ENCODE measurements around the gene TMCC3.
"Not testable (repeated sequence)": the region's sequence is repeated elsewhere in the genome, so short reads cannot be mapped to it uniquely, and the experiment has no call there.

TMCC3 gene

GRCh38 chr12:94601307-94601706 lies 49.0 kb downstream of the TMCC3 start:
- not testable (repeated sequence) for DNase-seq (ENCODE audit: low read depth)

- DNase-seq (ENCODE audit: low read depth) = no peak
Measured at GRCh38 chr12:94599189-94599588, 51.2 kb downstream of the TMCC3 start.

GRCh38 chr12:94597268-94597667 lies 53.1 kb downstream of the TMCC3 start:
- no peak for DNase-seq (ENCODE audit: low read depth)

GRCh38 chr12:94596596-94596995 lies 53.8 kb downstream of the TMCC3 start:
- no peak for DNase-seq (ENCODE audit: low read depth)

- DNase-seq (ENCODE audit: low read depth) = no peak
Measured at GRCh38 chr12:94595152-94595551, 55.2 kb downstream of the TMCC3 start.

- DNase-seq (ENCODE audit: low read depth) = no peak
Measured at GRCh38 chr12:94594443-94594825, 55.9 kb downstream of the TMCC3 start.

- no peak for DNase-seq (ENCODE audit: low read depth)
Measured at GRCh38 chr12:94593822-94594442, 56.4 kb downstream of the TMCC3 start.

- not testable (repeated sequence) for DNase-seq (ENCODE audit: low read depth)
Measured at GRCh38 chr12:94592723-94593122, 57.6 kb downstream of the TMCC3 start.

- DNase-seq (ENCODE audit: low read depth) = no peak
Measured at GRCh38 chr12:94592080-94592479, 58.3 kb downstream of the TMCC3 start.

GRCh38 chr12:94590428-94590827 lies 59.9 kb downstream of the TMCC3 start:
- DNase-seq (ENCODE audit: low read depth) = no peak

GRCh38 chr12:94589591-94590001 lies 60.8 kb downstream of the TMCC3 start:
- DNase-seq (ENCODE audit: low read depth) = no peak

GRCh38 chr12:94588346-94588745 lies 62.0 kb downstream of the TMCC3 start:
- no peak for DNase-seq (ENCODE audit: low read depth)

GRCh38 chr12:94587266-94588241 lies 62.8 kb downstream of the TMCC3 start:
- DNase-seq (ENCODE audit: low read depth) = no peak

- DNase-seq (ENCODE audit: low read depth) = no peak
Measured at GRCh38 chr12:94586589-94587259, 63.6 kb downstream of the TMCC3 start.

GRCh38 chr12:94585626-94586025 lies 64.7 kb downstream of the TMCC3 start:
- DNase-seq (ENCODE audit: low read depth) = no peak

- DNase-seq (ENCODE audit: low read depth) = no peak
Measured at GRCh38 chr12:94584377-94584776, 66.0 kb downstream of the TMCC3 start.

GRCh38 chr12:94582591-94582990 lies 67.8 kb downstream of the TMCC3 start:
- DNase-seq (ENCODE audit: low read depth) = no peak

GRCh38 chr12:94575645-94576403 lies 74.5 kb downstream of the TMCC3 start:
- no peak for DNase-seq (ENCODE audit: low read depth)

- no peak for DNase-seq (ENCODE audit: low read depth)
Measured at GRCh38 chr12:94575024-94575423, 75.3 kb downstream of the TMCC3 start.

- DNase-seq (ENCODE audit: low read depth) = no peak
Measured at GRCh38 chr12:94571556-94571955, 78.8 kb downstream of the TMCC3 start.

GRCh38 chr12:94570161-94570560 lies 80.2 kb downstream of the TMCC3 start:
- no peak for DNase-seq (ENCODE audit: low read depth)

- DNase-seq (ENCODE audit: low read depth) = no peak
Measured at GRCh38 chr12:94567761-94568160, 82.6 kb downstream of the TMCC3 start.

All from stimulated activated CD8-positive, alpha-beta memory T cell treated with anti-CD3 and anti-CD28 coated beads, Interleukin-12 subunit alpha, Interleukin-12 subunit beta, amount 100 ng/mL, for 1 hour (primary cell).